ENCODE results near the gene CAMK2B.

DNA sequence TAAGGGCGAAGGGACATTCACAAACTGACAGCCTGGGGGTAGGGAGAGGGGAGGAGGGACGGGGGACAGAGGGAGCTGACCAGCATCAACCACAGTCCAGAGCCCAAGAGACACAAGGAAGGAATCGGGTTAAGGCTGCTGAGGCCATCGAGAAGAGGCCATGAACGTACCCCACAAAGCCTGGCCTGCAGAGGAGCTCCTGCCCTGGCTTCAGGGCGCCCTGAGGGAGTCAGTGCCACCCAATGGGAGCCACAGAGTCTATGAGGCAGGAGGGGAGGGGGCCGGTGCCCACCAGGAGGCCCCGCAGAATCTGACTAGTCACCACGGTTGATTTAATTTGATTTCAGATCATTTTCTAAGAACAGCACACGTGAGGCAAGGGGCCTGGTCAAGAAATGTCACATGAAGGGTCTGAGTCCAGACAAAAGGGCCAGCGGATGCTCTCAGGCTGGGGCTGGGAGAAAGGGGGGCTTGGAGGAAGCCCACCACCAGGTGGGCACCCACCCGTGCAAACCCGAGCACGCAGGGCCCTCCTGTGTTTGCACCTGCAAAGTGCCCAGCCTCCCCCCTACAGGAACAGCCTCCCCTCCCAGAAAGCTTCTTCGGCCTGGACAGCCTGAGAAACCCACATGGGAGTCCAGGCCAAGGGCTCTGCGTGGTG lies 40.4 kb downstream of the CAMK2B start:
- TF ChIP-seq, protein P1, sequence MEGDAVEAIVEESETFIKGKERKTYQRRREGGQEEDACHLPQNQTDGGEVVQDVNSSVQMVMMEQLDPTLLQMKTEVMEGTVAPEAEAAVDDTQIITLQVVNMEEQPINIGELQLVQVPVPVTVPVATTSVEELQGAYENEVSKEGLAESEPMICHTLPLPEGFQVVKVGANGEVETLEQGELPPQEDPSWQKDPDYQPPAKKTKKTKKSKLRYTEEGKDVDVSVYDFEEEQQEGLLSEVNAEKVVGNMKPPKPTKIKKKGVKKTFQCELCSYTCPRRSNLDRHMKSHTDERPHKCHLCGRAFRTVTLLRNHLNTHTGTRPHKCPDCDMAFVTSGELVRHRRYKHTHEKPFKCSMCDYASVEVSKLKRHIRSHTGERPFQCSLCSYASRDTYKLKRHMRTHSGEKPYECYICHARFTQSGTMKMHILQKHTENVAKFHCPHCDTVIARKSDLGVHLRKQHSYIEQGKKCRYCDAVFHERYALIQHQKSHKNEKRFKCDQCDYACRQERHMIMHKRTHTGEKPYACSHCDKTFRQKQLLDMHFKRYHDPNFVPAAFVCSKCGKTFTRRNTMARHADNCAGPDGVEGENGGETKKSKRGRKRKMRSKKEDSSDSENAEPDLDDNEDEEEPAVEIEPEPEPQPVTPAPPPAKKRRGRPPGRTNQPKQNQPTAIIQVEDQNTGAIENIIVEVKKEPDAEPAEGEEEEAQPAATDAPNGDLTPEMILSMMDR (IDR thresholded peaks at IDR 0.05): no peak
- no peak for TF ChIP-seq POLR2A (IDR thresholded peaks at IDR 0.05)

All from thyroid gland (tissue), 4 donors.